Measurements from ENCODE around the gene INO80E.
"Not testable (repeated sequence)": the region's sequence is repeated elsewhere in the genome, so short reads cannot be mapped to it uniquely, and the experiment has no call there.

The INO80E gene

GRCh38 chr16:30032083-30032819, 36.2 kb downstream of the INO80E start:
- DNase-seq (ENCODE audit: low spot score), result peak; percentile 90

- no peak for DNase-seq (ENCODE audit: low spot score)
Measured at GRCh38 chr16:30033270-30033669, 37.2 kb downstream of the INO80E start.

- DNase-seq (ENCODE audit: low spot score), result no peak
Measured at GRCh38 chr16:30040221-30040620, 44.2 kb downstream of the INO80E start.

- DNase-seq (ENCODE audit: low spot score), result not testable (repeated sequence)
Measured at GRCh38 chr16:30040690-30041089, 44.6 kb downstream of the INO80E start.

- no peak for DNase-seq (ENCODE audit: low spot score)
Measured at GRCh38 chr16:30041841-30042240, 45.8 kb downstream of the INO80E start.

GRCh38 chr16:30046178-30046577, 50.1 kb downstream of the INO80E start:
- DNase-seq (ENCODE audit: low spot score), result no peak

GRCh38 chr16:30046588-30046987, 50.5 kb downstream of the INO80E start:
- DNase-seq (ENCODE audit: low spot score), result no peak

GRCh38 chr16:30049871-30050270, 53.8 kb downstream of the INO80E start:
- no peak for DNase-seq (ENCODE audit: low spot score)

GRCh38 chr16:30051518-30051917, 55.5 kb downstream of the INO80E start:
- DNase-seq (ENCODE audit: low spot score), result no peak

- peak; percentile 85 for DNase-seq (ENCODE audit: low spot score)
Measured at GRCh38 chr16:30052671-30053372, 56.8 kb downstream of the INO80E start.

- no peak for DNase-seq (ENCODE audit: low spot score)
Measured at GRCh38 chr16:30053376-30054015, 57.5 kb downstream of the INO80E start.

GRCh38 chr16:30054451-30054850, 58.4 kb downstream of the INO80E start:
- no peak for DNase-seq (ENCODE audit: low spot score)

- peak; percentile 60 for DNase-seq (ENCODE audit: low spot score)
Measured at GRCh38 chr16:30054959-30055553, 59.0 kb downstream of the INO80E start.

All from cerebellar cortex (tissue), 1 donor.